WI38 (cell line): ENCODE measurements around the gene PIK3C2G.

Experiments
- H3K4me3 ChIP-seq: 2 replicates; pipeline ENCODE4 v1.5.1; 2011; ENCODE audit warnings: low read depth, mild to moderate bottlenecking, control low read depth, low read length
- TF ChIP-seq, protein P1 (sequence below): IDR thresholded peaks from 2 replicates; pipeline ENCODE4 v1.5.1; 2012; ENCODE audit warnings: low read depth, mild to moderate bottlenecking, control low read depth, low read length

Gene PIK3C2G

GRCh38 chr12:18432206-18432605, 170.9 kb downstream of the PIK3C2G start:
- TF ChIP-seq, protein P1, sequence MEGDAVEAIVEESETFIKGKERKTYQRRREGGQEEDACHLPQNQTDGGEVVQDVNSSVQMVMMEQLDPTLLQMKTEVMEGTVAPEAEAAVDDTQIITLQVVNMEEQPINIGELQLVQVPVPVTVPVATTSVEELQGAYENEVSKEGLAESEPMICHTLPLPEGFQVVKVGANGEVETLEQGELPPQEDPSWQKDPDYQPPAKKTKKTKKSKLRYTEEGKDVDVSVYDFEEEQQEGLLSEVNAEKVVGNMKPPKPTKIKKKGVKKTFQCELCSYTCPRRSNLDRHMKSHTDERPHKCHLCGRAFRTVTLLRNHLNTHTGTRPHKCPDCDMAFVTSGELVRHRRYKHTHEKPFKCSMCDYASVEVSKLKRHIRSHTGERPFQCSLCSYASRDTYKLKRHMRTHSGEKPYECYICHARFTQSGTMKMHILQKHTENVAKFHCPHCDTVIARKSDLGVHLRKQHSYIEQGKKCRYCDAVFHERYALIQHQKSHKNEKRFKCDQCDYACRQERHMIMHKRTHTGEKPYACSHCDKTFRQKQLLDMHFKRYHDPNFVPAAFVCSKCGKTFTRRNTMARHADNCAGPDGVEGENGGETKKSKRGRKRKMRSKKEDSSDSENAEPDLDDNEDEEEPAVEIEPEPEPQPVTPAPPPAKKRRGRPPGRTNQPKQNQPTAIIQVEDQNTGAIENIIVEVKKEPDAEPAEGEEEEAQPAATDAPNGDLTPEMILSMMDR = no peak
- no peak overlapping the region for H3K4me3 ChIP-seq

GRCh38 chr12:18436170-18436569, 174.9 kb downstream of the PIK3C2G start:
- TF ChIP-seq, protein P1 = no peak
- H3K4me3 ChIP-seq = no peak overlapping the region

GRCh38 chr12:18439541-18439940, 178.2 kb downstream of the PIK3C2G start:
- H3K4me3 ChIP-seq = no peak overlapping the region
- TF ChIP-seq, protein P1 = no peak

- H3K4me3 ChIP-seq = no peak overlapping the region
- TF ChIP-seq, protein P1 = no peak
Observed at GRCh38 chr12:18443768-18444437, 182.6 kb downstream of the PIK3C2G start.

GRCh38 chr12:18446061-18446644, 184.8 kb downstream of the PIK3C2G start:
- TF ChIP-seq, protein P1 = no peak
- H3K4me3 ChIP-seq = no peak overlapping the region

DNA sequence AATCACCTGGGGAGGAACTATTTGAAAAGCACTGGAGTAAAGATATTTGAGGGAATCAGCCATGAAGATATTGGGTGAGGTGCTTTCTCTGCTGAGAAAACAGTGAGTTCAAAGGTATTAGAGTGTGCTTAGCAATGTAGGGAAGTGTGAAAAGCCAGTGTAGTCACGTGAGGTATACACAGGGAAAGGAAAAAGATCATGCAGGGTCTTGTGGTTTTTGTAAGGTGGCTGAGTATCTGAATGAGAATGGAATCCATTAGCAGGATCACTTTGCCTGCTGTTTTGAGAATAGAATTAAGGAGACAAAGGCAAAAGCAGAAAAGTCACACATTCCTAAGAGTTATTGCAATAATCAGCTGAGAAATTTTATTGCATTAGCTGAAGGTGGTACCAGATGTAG, 193.0 kb downstream of the PIK3C2G start:
- H3K4me3 ChIP-seq = no peak overlapping the region
- TF ChIP-seq, protein P1 = no peak

- TF ChIP-seq, protein P1 = no peak
Observed at GRCh38 chr12:18456344-18456743, 195.0 kb downstream of the PIK3C2G start.

More at GRCh38 chr12:18456344-18456743, 195.0 kb downstream of the PIK3C2G start:
- no peak overlapping the region for H3K4me3 ChIP-seq
